Omental fat pad (tissue), 4 donors: ENCODE results near the gene CCNK. TPM values are rescaled to one million over a fixed set of nuclear protein-coding genes. Genes with fewer than 3 reads are reported as not detected.

Experiments
- ATAC-seq: fragments of 150-250 bp; one replicate; pipeline ENCODE4 v1.9.1; 2016; ENCODE audit warnings: mild to moderate bottlenecking, moderate library complexity; ENCODE audit not compliant: low FRiP score
- DNase-seq: peaks from one replicate; pipeline ENCODE4 v3.0.0-alpha.2; 2019; ENCODE audit warnings: low spot score
- total RNA-seq, 4 donors: library from RNA; depleted of rRNA; stranded (reverse); fragments of >200 nt; gene quantifications; one replicate each; pipeline ENCODE4 v1.1.0, GENCODE V29; 2016
- TF ChIP-seq, protein P1 (sequence below), 3 donors: fragments of 450-650 bp; IDR thresholded peaks; one replicate each; pipeline ENCODE4 v1.5.1; 2016 to 2017; ENCODE audit warnings: antibody characterized with exemption in 3 of 3, mild to moderate bottlenecking in 3 of 3, moderate library complexity in 2 of 3

The CCNK gene
- total RNA-seq, 4 donors from 2014 or later: 23.2 to 37.0 (median 34.7) TPM

DNA sequence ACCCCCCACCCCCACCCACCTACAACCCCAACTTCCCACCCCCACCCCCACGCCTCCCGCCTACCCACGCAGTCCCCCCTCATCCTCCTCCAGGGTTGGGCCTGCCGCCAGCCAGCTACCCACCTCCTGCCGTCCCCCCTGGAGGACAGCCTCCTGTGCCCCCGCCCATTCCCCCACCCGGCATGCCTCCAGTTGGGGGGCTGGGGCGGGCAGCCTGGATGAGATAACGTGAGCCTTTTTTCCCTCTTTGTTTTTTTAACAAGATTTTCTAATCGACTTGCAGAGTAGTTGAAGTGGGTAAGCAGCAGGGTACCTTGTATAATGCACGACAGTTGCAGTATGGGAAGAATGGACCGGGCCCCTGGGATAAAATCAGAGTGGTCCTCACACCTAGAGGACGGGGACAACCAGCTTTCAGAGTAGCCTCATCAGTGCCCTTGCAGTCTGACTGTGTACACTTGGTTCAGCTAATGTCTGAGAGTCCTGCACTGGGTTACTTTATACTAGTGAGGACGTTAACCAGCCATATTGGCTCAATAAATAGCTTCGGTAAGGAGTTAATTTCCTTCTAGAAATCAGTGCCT lies 29.4 kb downstream of the CCNK start:
- ATAC-seq: no peak
- TF ChIP-seq, protein P1, sequence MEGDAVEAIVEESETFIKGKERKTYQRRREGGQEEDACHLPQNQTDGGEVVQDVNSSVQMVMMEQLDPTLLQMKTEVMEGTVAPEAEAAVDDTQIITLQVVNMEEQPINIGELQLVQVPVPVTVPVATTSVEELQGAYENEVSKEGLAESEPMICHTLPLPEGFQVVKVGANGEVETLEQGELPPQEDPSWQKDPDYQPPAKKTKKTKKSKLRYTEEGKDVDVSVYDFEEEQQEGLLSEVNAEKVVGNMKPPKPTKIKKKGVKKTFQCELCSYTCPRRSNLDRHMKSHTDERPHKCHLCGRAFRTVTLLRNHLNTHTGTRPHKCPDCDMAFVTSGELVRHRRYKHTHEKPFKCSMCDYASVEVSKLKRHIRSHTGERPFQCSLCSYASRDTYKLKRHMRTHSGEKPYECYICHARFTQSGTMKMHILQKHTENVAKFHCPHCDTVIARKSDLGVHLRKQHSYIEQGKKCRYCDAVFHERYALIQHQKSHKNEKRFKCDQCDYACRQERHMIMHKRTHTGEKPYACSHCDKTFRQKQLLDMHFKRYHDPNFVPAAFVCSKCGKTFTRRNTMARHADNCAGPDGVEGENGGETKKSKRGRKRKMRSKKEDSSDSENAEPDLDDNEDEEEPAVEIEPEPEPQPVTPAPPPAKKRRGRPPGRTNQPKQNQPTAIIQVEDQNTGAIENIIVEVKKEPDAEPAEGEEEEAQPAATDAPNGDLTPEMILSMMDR (IDR thresholded peaks at IDR 0.05): no peak
- no peak for DNase-seq

DNA sequence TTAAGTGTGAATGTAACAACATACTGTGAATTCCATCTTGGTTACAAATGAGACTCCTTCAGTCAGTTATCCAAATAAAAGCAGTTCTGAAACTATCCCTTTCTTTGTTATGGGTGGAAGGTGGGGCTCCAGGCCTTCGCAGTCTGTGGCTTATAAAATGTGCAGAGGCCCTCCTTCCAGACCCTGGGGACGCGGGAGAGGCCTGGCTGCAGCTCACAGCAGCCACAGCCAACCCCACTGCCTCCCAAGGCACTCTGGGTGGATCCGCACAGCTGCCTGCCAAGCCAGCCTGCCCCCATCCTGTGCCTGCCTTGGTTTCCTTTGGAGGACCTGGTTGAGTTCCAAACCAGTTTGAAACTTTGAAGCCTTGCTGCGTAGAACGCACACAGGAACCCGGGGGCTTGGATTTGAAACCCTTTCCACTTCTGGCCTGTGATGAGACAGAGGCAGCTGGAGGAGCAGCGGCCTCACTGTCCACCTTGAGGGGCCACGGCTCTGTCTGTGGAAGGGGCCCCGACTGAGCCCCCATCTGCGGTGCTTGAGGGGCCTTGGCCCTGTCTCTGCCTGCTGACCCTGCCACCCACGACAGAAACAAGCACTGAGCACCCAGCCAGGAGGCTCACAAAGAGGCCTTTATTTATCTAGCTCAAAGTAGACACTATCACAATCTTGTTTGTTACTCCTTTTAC lies 30.4 kb downstream of the CCNK start:
- ATAC-seq: no peak
- TF ChIP-seq, protein P1 (IDR thresholded peaks at IDR 0.05): no peak
- DNase-seq: no peak

- no peak for ATAC-seq
- no peak for DNase-seq
- TF ChIP-seq, protein P1 (IDR thresholded peaks at IDR 0.05): no peak
These were observed 30.9 kb downstream of the CCNK start for GRCh38 chr14:99512110-99512449.

GRCh38 chr14:99512571-99513182 lies 31.5 kb downstream of the CCNK start:
- ATAC-seq (no peak), DNase-seq (no peak)
- TF ChIP-seq, protein P1 (IDR thresholded peaks at IDR 0.05): no peak

GRCh38 chr14:99513183-99513694 lies 32.0 kb downstream of the CCNK start:
- ATAC-seq (no peak), DNase-seq (no peak)
- TF ChIP-seq, protein P1 (IDR thresholded peaks at IDR 0.05): no peak

DNA sequence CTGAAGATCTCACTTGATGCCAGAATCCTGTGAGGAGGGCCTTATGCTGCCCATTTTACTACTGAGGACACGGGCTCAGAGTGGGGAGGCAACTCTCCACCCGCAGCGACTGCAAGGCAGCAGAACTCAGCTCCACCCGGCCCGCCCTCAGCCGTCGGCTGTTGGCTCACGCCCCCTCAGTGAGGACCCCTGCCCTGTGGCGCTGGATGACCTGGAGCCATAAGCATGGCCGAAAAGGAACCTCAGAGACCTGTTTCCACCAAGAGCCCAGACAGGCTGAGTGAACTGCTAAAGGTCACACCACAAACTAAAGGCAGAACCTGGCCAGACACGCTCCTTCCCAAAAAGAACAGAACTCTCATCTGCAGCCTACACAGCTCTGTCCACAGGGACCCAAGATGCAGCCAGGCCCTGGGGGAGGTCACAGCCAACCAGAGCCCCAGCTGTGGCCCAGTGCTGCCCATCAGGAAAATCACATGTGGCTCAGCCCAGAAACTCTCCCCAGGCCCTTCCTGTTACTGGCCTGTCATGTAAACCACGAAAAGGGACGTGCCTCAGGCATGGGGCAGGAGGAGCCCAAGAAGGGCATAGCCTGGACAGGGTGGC lies 32.8 kb downstream of the CCNK start:
- no peak for ATAC-seq
- no peak for DNase-seq
- TF ChIP-seq, protein P1 (IDR thresholded peaks at IDR 0.05): no peak
